Fibroblast of lung (primary cell): ENCODE results near the gene NUCB1.

Experiments
- EZH2 ChIP-seq: IDR thresholded peaks from 2 replicates; pipeline ENCODE4 v1.5.1; 2012; ENCODE audit warnings: low read length, control low read depth, mild to moderate bottlenecking; ENCODE audit errors: missing control alignments
- TF ChIP-seq, protein P1 (sequence below), 2 donors: IDR thresholded peaks in 1 of 2; conservative IDR thresholded peaks in 1 of 2; 1 replicate in 1 of 2; 2 replicates in 1 of 2; pipeline ENCODE4 v1.5.1; 2011 to 2012; ENCODE audit warnings: low read length in 2 of 2, control low read depth in 1 of 2, inconsistent platforms in 1 of 2, low read depth in 1 of 2, mild to moderate bottlenecking in 1 of 2

DNA sequence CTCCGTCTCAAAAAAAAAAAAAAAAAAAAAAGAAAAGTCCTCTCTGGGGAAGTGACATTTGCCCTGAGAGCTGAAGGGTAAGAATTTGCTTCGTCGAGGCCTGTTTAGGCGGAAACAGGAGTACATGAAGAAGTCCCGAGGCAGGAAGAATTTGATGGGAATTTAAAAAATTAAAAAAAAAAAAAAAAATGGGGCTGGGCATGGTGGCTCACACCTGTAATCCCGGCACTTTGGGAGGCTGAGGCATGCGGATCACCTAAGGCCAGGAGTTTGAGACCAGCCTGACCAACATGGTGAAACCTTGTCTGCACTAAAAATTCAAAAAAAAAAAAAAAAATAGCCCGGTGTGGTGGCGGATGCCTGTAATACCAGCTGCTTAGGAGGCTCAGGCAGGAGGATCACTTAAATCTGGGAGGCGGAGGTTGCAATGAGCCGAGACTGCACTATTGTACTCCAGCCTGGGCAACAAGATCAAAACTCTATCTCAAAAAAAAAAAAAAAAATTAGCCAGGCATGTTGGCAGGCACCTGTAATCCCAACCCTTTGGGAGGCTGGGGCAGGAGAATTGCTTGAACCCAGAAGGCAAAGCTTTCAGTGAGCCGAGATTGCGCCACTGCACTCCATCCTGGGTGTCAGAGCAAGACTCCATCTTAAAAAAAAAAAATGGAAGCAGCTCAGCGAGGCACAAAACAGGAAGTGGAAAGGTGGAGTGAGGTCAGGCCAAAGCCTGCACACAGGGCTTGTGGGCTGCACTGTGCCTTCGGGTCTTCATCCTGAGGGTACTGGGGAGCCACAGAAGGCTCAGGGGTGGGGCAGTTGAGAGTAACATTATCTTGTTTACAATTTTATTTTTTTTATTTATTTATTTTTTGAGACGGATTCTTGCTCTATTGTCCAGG is 59.5 kb downstream of the NUCB1 start:
- no peak for TF ChIP-seq EZH2
- TF ChIP-seq, protein P1, sequence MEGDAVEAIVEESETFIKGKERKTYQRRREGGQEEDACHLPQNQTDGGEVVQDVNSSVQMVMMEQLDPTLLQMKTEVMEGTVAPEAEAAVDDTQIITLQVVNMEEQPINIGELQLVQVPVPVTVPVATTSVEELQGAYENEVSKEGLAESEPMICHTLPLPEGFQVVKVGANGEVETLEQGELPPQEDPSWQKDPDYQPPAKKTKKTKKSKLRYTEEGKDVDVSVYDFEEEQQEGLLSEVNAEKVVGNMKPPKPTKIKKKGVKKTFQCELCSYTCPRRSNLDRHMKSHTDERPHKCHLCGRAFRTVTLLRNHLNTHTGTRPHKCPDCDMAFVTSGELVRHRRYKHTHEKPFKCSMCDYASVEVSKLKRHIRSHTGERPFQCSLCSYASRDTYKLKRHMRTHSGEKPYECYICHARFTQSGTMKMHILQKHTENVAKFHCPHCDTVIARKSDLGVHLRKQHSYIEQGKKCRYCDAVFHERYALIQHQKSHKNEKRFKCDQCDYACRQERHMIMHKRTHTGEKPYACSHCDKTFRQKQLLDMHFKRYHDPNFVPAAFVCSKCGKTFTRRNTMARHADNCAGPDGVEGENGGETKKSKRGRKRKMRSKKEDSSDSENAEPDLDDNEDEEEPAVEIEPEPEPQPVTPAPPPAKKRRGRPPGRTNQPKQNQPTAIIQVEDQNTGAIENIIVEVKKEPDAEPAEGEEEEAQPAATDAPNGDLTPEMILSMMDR (conservative IDR thresholded peaks at IDR 0.05 in 1 of 2, IDR thresholded peaks at IDR 0.05 in 1 of 2; ENCODE audit: low read depth in 1 of 2, low read length in 2 of 2) = no peak
